ENCODE data around the gene PAX4. TPM values are rescaled to one million over a fixed set of nuclear protein-coding genes. Genes with fewer than 3 reads are reported as not detected.

PAX4 gene
- total and polyA plus RNA-seq, 9 of the 15 experiments (the other 6 are each of a cell fraction or from before 2014, with no cell fraction given), result not detected

GRCh38 chr7:127581716-127582115 is 36.2 kb downstream of the PAX4 start:
- ATAC-seq (no peak), DNase-seq (ENCODE audit: extremely low read depth in 1 of 4, low spot score in 3 of 4) (no peak), FAIRE-seq (no peak)
- BruUV-seq (replicated peaks), result no TSS peak
- intact Hi-C loops (cut with micrococcal nuclease) (no loop called here), in situ Hi-C loops (cut with MboI) (no loop called here)
- no peak overlapping the region for H3K27ac ChIP-seq (ENCODE audit: extremely low read depth, low read depth, low read length)
- H3K4me1 ChIP-seq (replicated peaks in 1 of 2; ENCODE audit: control insufficient read depth in 2 of 2, insufficient read depth in 2 of 2, low read length in 2 of 2), result peaks cover 17 to 28% of the 10 kb centered on the region in 2 experiments; a peak in 4 of 5 replicates
- H3K9me3 ChIP-seq (replicated peaks; ENCODE audit: control insufficient read depth, insufficient read depth, low read depth, low read length), result peaks cover 6% of the 10 kb centered on the region; the same call in 1 of the 2 replicates
- no peak overlapping the region for H3K9ac ChIP-seq (ENCODE audit: insufficient read depth in 1 of 2, low read depth in 2 of 2, low read length in 2 of 2)
- H3K4me3 ChIP-seq, result no peak overlapping the region
- ChIA-PET POLR2A (interaction anchor here (0.6 to 1.5 kb wide), 7 partner anchors 9 to 519 kb away, joined by 4 to 5 read pairs (median 4); no protein-coding TSS in a partner anchor), CTCF (ENCODE audit: low intra/inter-chr PET ratio) (no interaction called here)
- peaks cover 20% of the 10 kb centered on the region for H3K79me2 ChIP-seq (ENCODE audit: control insufficient read depth, insufficient read depth, low read length)
- no peak overlapping the region for H3K4me2 ChIP-seq (ENCODE audit: insufficient read depth, low read length)
- H3K36me3 ChIP-seq (ENCODE audit: control insufficient read depth, insufficient read depth, low read length), result peaks cover 41% of the 10 kb centered on the region
- no peaks in the 10 kb centered on the region for H3K27me3 ChIP-seq (ENCODE audit: control insufficient read depth in 2 of 2, insufficient read depth in 2 of 2, low read length in 2 of 2)
- peaks cover 5% of the 10 kb centered on the region for H3K9me1 ChIP-seq (ENCODE audit: control insufficient read depth, insufficient read depth, low read length)
- H4K20me1 ChIP-seq (replicated peaks; ENCODE audit: control insufficient read depth, insufficient read depth, low read length), result peaks cover 23% of the 10 kb centered on the region
- no peak overlapping the region for H2AFZ ChIP-seq (ENCODE audit: low read depth, low read length)
- WGBS (ENCODE audit: insufficient coverage, low coverage, missing lambda C conversion rate), result 86% methylated on average over 1 of the region's 1 CpG
- no peak for TF ChIP-seq JUN (IDR thresholded peaks at IDR 0.05; ENCODE audit: borderline replicate concordance, low read depth, low read length)
- no peak for TF ChIP-seq JUN (CRISPR knock-in tag; IDR thresholded peaks at IDR 0.05; ENCODE audit: borderline replicate concordance)
- TF ChIP-seq, protein P1, sequence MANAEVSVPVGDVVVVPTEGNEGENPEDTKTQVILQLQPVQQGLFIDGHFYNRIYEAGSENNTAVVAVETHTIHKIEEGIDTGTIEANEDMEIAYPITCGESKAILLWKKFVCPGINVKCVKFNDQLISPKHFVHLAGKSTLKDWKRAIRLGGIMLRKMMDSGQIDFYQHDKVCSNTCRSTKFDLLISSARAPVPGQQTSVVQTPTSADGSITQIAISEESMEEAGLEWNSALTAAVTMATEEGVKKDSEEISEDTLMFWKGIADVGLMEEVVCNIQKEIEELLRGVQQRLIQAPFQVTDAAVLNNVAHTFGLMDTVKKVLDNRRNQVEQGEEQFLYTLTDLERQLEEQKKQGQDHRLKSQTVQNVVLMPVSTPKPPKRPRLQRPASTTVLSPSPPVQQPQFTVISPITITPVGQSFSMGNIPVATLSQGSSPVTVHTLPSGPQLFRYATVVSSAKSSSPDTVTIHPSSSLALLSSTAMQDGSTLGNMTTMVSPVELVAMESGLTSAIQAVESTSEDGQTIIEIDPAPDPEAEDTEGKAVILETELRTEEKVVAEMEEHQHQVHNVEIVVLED (CRISPR knock-in tag; IDR thresholded peaks at IDR 0.05), result no peak
- TF ChIP-seq BRD9 (IDR thresholded peaks at IDR 0.05; ENCODE audit: low read depth, partially characterized antibody), result no peak
- no peak for TF ChIP-seq FOXJ2 (tag; IDR thresholded peaks at IDR 0.05)
- TF ChIP-seq NCOA1 (IDR thresholded peaks at IDR 0.05; ENCODE audit: low read depth), result no peak
- TF ChIP-seq, protein P2, sequence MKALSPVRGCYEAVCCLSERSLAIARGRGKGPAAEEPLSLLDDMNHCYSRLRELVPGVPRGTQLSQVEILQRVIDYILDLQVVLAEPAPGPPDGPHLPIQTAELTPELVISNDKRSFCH (CRISPR knock-in tag; IDR thresholded peaks at IDR 0.05), result no peak
- TF ChIP-seq, protein P2 (tag; IDR thresholded peaks at IDR 0.05), result no peak
- no peak for TF ChIP-seq ZKSCAN3 (CRISPR knock-in tag; IDR thresholded peaks at IDR 0.05)
- TF ChIP-seq NR4A1 (CRISPR knock-in tag; IDR thresholded peaks at IDR 0.05), result no peak
- no peak for TF ChIP-seq NR4A1 (tag; IDR thresholded peaks at IDR 0.05)
- TF ChIP-seq PHF8 (IDR thresholded peaks at IDR 0.05; ENCODE audit: borderline replicate concordance, low read length), result no peak
- TF ChIP-seq RBM22 (IDR thresholded peaks at IDR 0.05; ENCODE audit: low read depth, low read length, poor library complexity, severe bottlenecking), result no peak
- TF ChIP-seq, protein P3, sequence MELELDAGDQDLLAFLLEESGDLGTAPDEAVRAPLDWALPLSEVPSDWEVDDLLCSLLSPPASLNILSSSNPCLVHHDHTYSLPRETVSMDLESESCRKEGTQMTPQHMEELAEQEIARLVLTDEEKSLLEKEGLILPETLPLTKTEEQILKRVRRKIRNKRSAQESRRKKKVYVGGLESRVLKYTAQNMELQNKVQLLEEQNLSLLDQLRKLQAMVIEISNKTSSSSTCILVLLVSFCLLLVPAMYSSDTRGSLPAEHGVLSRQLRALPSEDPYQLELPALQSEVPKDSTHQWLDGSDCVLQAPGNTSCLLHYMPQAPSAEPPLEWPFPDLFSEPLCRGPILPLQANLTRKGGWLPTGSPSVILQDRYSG (tag; conservative IDR thresholded peaks at IDR 0.05; ENCODE audit: low read depth), result no peak
- no peak for TF ChIP-seq TAF9B (IDR thresholded peaks at IDR 0.05; ENCODE audit: partially characterized antibody)
- TF ChIP-seq, protein P4, sequence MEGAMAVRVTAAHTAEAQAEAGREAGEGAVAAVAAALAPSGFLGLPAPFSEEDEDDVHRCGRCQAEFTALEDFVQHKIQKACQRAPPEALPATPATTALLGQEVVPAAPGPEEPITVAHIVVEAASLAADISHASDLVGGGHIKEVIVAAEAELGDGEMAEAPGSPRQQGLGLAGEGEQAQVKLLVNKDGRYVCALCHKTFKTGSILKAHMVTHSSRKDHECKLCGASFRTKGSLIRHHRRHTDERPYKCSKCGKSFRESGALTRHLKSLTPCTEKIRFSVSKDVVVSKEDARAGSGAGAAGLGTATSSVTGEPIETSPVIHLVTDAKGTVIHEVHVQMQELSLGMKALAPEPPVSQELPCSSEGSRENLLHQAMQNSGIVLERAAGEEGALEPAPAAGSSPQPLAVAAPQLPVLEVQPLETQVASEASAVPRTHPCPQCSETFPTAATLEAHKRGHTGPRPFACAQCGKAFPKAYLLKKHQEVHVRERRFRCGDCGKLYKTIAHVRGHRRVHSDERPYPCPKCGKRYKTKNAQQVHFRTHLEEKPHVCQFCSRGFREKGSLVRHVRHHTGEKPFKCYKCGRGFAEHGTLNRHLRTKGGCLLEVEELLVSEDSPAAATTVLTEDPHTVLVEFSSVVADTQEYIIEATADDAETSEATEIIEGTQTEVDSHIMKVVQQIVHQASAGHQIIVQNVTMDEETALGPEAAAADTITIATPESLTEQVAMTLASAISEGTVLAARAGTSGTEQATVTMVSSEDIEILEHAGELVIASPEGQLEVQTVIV (CRISPR knock-in tag; IDR thresholded peaks at IDR 0.05; ENCODE audit: borderline replicate concordance), result no peak
- TF ChIP-seq IRF9 (tag; IDR thresholded peaks at IDR 0.05), result no peak
- no peak for TF ChIP-seq BMI1 (IDR thresholded peaks at IDR 0.05; ENCODE audit: low read length)

Data from K562 (cell line).